Pancreas (tissue), 10 donors: ENCODE measurements around the gene SLC24A3. TPM values are rescaled to one million over a fixed set of nuclear protein-coding genes. Genes with fewer than 3 reads are reported as not detected.

Experiments
- ATAC-seq, 4 donors: fragments of 200-7000 bp; cut with Tn5 transposase; one replicate each; pipeline versions ENCODE4 v1.8.0 to v1.9.1; 2020; ENCODE audit warnings: mild to moderate bottlenecking in 4 of 4, moderate library complexity in 4 of 4
- DNase-seq, 6 donors: peaks; one replicate each; pipeline ENCODE4 v3.0.0-alpha.2; 2020
- FAIRE-seq: peaks from 2 replicates; lab custom pipeline; 2012; peaks lifted over from hg19 to GRCh38; lab: Jason Lieb, UNC
- H3K27ac ChIP-seq, 4 donors: fragments of 200-600 bp; sonication (generic); 1 replicate in 3 of 4; 2 replicates in 1 of 4; pipeline versions ENCODE4 v1.5.0 to v1.8.0; 2020
- H3K27me3 ChIP-seq, 4 donors: fragments of 200-600 bp; one replicate each; pipeline ENCODE4 v1.8.0; 2021
- H3K36me3 ChIP-seq, 3 donors: fragments of 200-600 bp; sonication (generic) in 1 of 3; one replicate each; pipeline versions ENCODE4 v1.5.0 to v1.8.0; 2020 to 2021
- H3K4me1 ChIP-seq, 3 donors: fragments of 200-600 bp; one replicate each; pipeline ENCODE4 v1.8.0; 2021
- H3K4me3 ChIP-seq, 4 donors: fragments of 200-600 bp; sonication (generic) in 2 of 4; one replicate each; pipeline versions ENCODE4 v1.5.0 to v1.8.0; 2020 to 2021
- H3K9me3 ChIP-seq, 4 donors: fragments of 200-600 bp; one replicate each; pipeline ENCODE4 v1.8.0; 2021
- whole genome bisulfite sequencing, 2 donors: extraction: QIAGEN DNeasy Blood & Tissue Kit; methylation state at CpG; one replicate each; pipeline ENCODE4 v1.1.7; 2013; 5-methylcytosine and 5-hydroxymethylcytosine counted together
- intact Hi-C, 3 donors: fragments of 100-400 bp; cut with DNase I; formaldehyde crosslinking; loops; one replicate each; pipeline versions ENCODE4 v1.11.1 to v1.14.2; 2022
- polyA plus RNA-seq, 2 donors: library from polyadenylated mRNA; stranded (reverse); fragments of 200-250 nt; gene quantifications; one replicate each; pipeline ENCODE4 v1.2.3, GENCODE V29; 2013
- total RNA-seq, 6 donors: library from RNA; stranded (reverse); fragmentation: NEBNext Ultra II Directional in 4 of 6; extraction: Animal tissue kit (Norgen Biotek cat#: 25700) in 4 of 6; gene quantifications; one replicate each; pipeline versions ENCODE4 v1.2.1 to v1.2.4, GENCODE V29; 2021 to 2023
- TF ChIP-seq, protein P1 (sequence below), 4 donors: fragments of 200-600 bp; sonication (generic) in 3 of 4; IDR thresholded peaks; one replicate each; pipeline versions ENCODE4 v1.5.0 to v1.8.0; 2021; ENCODE audit warnings: antibody characterized with exemption in 4 of 4
- donor health status: healthy with polysubstance abuse.
- donor health status: DM: no; HTN: no; CAD: no; lungs with moderate emphysema.
- donor health status: DM: no; HTN: no; CAD: no.
- donor health status: control.
- donor health status: control.
- donor health status: Bipolar disorder and iron deficiency.
- donor health status: DM: yes; HTN: yes; CAD: no.
- donor health status: DM: no; HTN: no; CAD: no.
- donor health status: DM: no; HTN: no; CAD: no.
- donor health status: DM: yes; HTN: yes; CAD: no.

SLC24A3 gene
- total and polyA plus RNA-seq, 8 donors: 0.28 to 0.87 (median 0.49) TPM

DNA sequence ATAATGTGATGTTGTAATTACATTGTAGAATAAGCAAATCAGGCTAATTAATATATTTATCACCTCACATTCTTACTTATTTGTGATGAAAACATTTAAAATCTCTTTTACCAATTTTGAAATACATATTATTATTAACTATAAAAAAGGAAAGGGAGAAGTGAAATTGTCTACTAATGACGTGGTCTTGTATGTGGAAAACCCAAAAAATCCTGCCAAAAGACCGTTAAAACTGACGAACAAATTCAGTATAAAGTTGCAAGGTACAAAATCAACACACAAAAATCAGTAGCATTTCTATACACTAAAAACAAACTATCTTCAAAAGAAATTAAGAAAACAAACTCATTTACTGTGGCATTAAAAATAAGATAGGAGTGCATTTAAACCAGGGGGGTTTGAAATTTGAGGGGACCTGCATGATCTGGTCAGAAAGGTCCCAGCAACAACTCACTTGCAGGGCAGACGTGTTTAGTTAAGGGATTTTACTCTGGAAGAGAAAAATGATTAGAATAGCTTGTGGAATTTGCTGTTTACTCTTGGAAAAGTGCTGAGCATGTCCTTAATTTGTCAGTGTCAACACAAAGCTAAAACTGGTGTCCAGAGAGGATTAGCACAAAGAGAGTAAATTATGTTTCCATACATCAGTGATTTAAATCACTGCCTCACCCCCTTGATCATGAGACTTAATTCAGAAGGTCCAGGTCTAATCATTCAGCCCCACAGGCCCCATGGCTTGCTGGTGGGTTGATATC, 310.6 kb downstream of the SLC24A3 start:
- Histone ChIP-seq H3K4me1 (no peaks in the 10 kb centered on the region), H3K27me3 (no peaks in the 10 kb centered on the region), H3K27ac (no peak overlapping the region), H3K9me3 (no peaks in the 10 kb centered on the region), H3K4me3 (no peak overlapping the region), H3K36me3 (no peaks in the 10 kb centered on the region)
- DNase-seq (no peak), ATAC-seq (no peak), FAIRE-seq (no peak)
- WGBS, 2 donors: 65 to 69% methylated on average over 4 of the region's 4 CpGs
- intact Hi-C loops: no loop called here
- TF ChIP-seq, protein P1, sequence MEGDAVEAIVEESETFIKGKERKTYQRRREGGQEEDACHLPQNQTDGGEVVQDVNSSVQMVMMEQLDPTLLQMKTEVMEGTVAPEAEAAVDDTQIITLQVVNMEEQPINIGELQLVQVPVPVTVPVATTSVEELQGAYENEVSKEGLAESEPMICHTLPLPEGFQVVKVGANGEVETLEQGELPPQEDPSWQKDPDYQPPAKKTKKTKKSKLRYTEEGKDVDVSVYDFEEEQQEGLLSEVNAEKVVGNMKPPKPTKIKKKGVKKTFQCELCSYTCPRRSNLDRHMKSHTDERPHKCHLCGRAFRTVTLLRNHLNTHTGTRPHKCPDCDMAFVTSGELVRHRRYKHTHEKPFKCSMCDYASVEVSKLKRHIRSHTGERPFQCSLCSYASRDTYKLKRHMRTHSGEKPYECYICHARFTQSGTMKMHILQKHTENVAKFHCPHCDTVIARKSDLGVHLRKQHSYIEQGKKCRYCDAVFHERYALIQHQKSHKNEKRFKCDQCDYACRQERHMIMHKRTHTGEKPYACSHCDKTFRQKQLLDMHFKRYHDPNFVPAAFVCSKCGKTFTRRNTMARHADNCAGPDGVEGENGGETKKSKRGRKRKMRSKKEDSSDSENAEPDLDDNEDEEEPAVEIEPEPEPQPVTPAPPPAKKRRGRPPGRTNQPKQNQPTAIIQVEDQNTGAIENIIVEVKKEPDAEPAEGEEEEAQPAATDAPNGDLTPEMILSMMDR (IDR thresholded peaks at IDR 0.05): no peak

DNA sequence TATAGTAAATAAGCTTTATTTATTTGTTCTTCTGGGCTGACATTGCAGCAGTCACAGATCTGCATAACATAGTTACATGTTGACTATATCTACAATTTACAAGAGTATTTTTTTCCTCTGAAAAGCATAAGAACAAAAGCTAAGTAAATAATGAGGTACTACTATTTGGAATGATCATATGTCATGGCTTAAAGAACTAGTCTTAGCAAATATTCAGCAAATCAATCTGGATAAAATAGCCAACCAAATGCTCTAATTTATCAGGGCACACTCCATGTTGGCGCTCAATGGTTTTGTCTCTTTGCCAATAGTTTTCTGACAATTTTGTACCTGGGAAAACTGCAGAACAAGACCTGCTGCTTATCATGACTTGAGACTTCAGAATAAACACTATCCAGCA, 312.2 kb downstream of the SLC24A3 start:
- ATAC-seq (no peak), DNase-seq (no peak), FAIRE-seq (no peak)
- Histone ChIP-seq H3K27me3 (no peaks in the 10 kb centered on the region), H3K36me3 (no peaks in the 10 kb centered on the region), H3K9me3 (no peaks in the 10 kb centered on the region), H3K4me3 (no peak overlapping the region), H3K4me1 (no peaks in the 10 kb centered on the region), H3K27ac (no peak overlapping the region)
- TF ChIP-seq, protein P1 (IDR thresholded peaks at IDR 0.05): no peak
- 13 to 22% methylated on average over 1 of the region's 1 CpG for WGBS, 2 donors
- intact Hi-C loops: no loop called here

DNA sequence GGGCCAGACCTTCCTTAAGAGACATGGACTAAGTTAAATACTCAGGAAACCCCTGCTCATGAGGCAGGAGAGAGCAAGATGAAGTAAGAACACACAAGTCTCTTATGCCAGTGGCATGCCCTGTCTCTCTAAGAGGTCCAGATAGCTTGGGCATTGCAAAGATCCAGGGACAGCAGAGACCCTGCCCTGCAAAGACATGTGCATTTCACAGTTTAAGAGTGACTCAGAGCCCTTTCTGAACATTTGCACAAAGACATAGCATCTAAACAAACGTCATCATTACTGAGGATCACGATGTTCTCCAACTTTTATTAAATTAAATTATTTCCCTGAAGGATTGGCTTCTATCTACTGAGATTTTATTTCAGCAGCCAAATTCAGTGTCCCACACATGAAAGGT, 315.1 kb downstream of the SLC24A3 start:
- Histone ChIP-seq H3K27me3 (no peaks in the 10 kb centered on the region), H3K4me3 (no peak overlapping the region), H3K36me3 (no peaks in the 10 kb centered on the region), H3K9me3 (no peaks in the 10 kb centered on the region), H3K4me1 (no peaks in the 10 kb centered on the region), H3K27ac (no peak overlapping the region)
- ATAC-seq: no peak
- FAIRE-seq: no peak
- 70 to 85% methylated on average over 2 of the region's 2 CpGs for WGBS, 2 donors
- no peak for DNase-seq
- intact Hi-C loops: no loop called here
- TF ChIP-seq, protein P1 (IDR thresholded peaks at IDR 0.05): no peak

DNA sequence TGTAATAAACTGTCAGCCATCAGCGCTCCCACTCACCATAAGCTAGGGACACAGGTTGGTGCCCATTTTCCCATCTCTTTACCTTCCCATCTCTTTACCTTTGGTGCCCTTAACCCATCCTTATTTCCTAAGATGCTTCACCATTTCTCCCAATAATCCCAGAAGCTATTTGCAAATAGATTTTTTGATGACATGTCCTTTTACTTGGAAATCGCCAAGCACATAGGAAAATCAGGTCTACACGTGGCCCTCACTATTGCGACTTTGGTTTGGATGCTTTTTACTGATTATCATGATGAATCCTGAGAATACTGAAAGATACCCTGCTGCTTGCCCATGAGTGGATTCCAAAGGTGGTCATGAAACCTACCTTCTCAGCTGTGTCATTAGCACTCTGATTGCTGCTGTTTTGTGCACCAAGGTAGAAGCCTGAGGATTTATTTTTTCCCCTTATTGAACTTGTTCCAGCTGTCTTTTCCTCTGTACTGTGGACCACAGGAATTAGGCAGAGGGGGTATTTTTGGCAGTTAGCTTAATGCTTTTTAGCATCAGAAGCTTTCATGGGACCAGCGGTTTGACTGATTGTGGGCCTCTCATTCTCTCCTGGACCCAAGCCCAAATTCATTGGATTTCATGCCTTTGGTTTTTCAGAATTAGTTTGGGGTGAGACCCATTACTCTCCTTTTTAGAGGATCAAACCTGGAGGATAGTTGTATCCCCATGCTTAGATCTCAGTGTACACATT, 316.0 kb downstream of the SLC24A3 start:
- Histone ChIP-seq H3K36me3 (no peaks in the 10 kb centered on the region), H3K27ac (no peak overlapping the region), H3K4me1 (no peaks in the 10 kb centered on the region), H3K9me3 (no peaks in the 10 kb centered on the region), H3K27me3 (no peaks in the 10 kb centered on the region), H3K4me3 (no peak overlapping the region)
- TF ChIP-seq, protein P1 (IDR thresholded peaks at IDR 0.05): no peak
- DNase-seq (no peak), ATAC-seq (no peak), FAIRE-seq (no peak)
- intact Hi-C loops: no loop called here
- WGBS, 2 donors: 76 to 87% methylated on average over 5 of the region's 5 CpGs

DNA sequence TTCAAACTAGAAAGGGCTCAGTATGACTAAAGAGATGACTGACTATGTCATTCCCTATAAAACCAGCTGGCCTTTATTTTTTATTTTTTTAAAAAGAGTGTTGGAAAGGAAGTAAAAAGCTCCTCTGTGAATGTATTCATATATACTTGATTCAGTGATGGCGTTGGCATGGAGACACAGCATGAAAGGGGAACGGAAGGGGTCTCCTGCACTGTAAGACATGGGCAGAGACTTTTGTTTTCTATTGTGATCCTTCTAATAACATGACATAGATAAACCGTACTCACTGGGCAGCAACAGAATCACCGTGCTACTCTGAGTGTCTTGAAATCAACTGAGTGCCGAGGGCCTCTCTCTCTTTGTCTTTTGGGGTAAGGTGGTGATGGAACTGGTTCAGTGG, 317.6 kb downstream of the SLC24A3 start:
- DNase-seq (no peak), FAIRE-seq (no peak), ATAC-seq (no peak)
- H3K4me1 ChIP-seq: no peaks in the 10 kb centered on the region
- no peaks in the 10 kb centered on the region for H3K9me3 ChIP-seq
- intact Hi-C loops: no loop called here
- no peaks in the 10 kb centered on the region for H3K36me3 ChIP-seq
- WGBS, 2 donors: 72 to 85% methylated on average over 5 of the region's 5 CpGs
- no peak overlapping the region for H3K4me3 ChIP-seq
- H3K27ac ChIP-seq: no peak overlapping the region
- TF ChIP-seq, protein P1 (IDR thresholded peaks at IDR 0.05): no peak
- no peaks in the 10 kb centered on the region for H3K27me3 ChIP-seq
